HPDE6-E6E7 (cell line): ENCODE measurements around the gene PRKCA.

Experiments
- DNase-seq: peaks from one replicate; pipeline ENCODE4 v3.0.0; 2011; ENCODE audit warnings: missing footprints; ENCODE audit errors: extremely low spot score

PRKCA gene

GRCh38 chr17:66738301-66738700 lies 435.9 kb downstream of the PRKCA start:
- no peak for DNase-seq

- no peak for DNase-seq
Observed at GRCh38 chr17:66739553-66739952, 437.1 kb downstream of the PRKCA start.

DNA sequence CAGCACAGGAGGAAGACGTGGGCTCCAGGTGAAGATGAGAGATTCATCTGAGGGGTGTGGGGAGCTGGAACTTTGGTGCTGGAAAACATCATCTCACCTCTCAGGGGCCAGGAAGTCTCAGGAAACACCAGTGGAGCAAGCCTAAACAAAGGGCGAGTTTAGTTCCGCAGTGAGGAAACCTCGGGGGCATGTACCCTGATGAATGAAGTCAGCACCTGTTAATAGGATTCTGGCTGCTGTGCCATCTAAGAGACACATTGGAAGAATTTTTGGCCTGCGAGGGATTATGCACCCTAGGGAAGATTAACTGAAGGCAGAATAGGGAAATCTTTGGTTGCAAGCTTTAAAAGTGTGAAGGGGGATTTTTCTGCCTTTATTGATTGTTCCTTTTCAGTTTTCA lies 437.8 kb downstream of the PRKCA start:
- no peak for DNase-seq

- DNase-seq = no peak
Observed at GRCh38 chr17:66743511-66743910, 441.1 kb downstream of the PRKCA start.

- DNase-seq = no peak
Observed at GRCh38 chr17:66746736-66747135, 444.3 kb downstream of the PRKCA start.

GRCh38 chr17:66747578-66748275 lies 445.3 kb downstream of the PRKCA start:
- DNase-seq = peak; percentile 65

GRCh38 chr17:66748578-66748977 lies 446.2 kb downstream of the PRKCA start:
- DNase-seq = no peak

- no peak for DNase-seq
Observed at GRCh38 chr17:66749217-66749832, 446.9 kb downstream of the PRKCA start.

GRCh38 chr17:66750116-66750515 lies 447.7 kb downstream of the PRKCA start:
- no peak for DNase-seq

DNA sequence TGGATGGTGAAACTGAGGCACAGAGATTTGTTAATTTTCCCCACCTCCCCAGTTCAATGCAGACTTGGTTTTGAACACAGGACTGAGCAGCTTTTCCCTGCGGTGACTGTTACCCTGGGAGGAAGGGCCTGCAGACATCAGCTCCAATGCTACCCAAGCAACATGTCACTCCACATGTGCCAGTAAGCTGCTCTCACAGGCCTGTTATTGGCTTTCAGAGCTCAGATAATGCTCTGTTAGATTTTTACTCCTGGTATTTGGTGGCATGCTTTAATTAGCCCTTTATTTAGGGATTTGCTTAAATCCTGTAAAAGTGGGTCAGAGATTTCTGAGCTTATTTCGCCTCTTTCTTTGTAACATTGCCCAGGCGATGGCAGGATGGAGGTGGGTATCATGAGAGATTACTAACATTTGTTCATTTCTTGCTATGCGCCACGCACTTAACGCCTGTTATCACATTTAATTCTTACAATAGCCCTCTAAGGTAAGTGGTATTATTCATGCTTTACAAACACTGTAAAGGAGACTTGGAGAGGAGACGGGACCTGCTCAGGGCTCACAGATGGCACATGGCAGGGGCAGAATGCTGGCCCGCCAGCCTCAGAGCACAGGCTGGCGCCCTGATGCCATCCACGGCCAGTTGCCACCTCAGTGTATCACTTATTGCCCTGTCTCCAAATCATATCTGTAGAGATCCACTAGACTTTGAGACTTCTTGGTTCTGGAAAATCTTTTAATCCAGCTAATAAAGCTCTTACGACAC lies 448.5 kb downstream of the PRKCA start:
- no peak for DNase-seq

GRCh38 chr17:66751771-66752170 lies 449.4 kb downstream of the PRKCA start:
- no peak for DNase-seq

GRCh38 chr17:66752411-66752810 lies 450.0 kb downstream of the PRKCA start:
- DNase-seq = no peak

DNA sequence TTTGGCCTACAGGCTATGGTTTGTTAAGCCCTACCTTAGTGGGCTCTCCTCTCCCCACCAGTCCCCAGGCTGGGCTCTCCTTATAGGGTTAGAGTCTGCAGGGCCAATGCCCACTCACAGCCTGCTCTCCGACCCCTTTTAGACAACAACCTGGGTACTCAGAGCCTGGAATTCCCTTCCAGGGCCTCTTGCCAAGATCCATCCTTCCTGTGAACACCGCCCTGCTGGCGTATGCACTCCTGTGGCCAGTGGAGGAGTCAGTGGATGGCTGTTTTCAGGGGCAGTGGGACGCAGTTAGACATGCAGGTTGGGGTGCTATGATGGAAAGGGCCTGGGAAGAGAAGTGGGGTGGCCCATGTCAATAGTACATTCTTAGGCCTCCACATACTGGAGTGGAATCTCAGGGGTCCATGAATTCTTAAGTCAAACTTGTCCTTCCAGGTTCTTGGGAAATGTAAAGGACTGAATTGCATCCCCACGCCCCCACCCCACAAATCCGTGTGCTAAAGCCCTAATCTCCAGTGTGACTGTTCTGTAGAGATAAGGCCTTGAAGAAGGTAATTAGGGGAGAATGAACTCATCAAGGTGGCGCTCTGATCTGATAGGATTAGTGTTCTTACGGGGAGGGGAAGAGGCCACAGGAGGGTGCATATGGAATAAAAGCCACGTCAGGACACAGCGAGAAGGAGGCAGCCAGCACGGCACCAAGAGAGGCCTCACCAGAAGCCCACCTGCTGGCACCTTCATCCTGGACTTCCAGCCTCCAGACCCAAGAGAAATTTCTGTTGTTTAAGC lies 450.9 kb downstream of the PRKCA start:
- no peak for DNase-seq

DNA sequence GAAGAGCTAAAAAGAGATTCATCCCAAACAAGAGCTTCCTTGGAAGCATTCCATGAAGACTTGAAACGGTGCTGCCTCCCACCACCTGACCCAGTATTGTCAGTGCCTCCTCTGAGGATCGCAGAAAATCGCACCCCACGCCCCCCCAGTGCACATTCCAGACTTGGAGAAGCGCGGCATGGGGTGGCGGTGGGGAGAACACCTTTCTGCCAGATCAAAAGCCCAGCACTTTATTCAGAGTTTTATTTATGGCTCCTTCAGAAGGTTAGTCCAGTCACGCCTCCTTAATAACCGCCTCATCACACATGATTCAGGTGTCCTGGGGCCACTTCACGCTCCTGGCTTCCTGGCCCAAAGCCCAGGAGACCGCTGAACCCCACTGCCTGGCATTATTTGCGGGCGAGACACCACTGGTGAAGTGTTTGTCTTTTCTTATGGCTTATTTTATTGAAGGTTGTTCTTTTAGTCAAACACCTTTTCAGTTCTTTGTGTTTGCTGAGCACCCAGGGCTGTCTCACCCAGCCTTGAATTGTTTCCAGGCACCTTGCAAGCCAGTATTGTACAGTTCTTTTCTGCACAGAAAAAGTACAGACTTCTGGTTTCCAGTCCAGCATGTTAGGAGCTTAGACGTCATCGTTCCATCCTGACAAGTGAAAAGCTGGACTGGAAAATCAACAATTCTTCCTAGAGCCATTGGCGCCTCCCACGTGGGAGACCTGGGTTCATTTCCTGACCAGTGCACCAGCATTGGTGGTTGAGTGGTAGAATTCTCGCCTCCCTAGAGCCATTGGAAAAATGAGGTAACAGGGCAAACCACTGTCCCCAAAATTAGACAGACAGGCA lies 452.9 kb downstream of the PRKCA start:
- peak; percentile 17 for DNase-seq

GRCh38 chr17:66755944-66756290 lies 453.5 kb downstream of the PRKCA start:
- DNase-seq = no peak

GRCh38 chr17:66760324-66760723 lies 457.9 kb downstream of the PRKCA start:
- no peak for DNase-seq

GRCh38 chr17:66762276-66762675 lies 459.9 kb downstream of the PRKCA start:
- no peak for DNase-seq

GRCh38 chr17:66763056-66763455 lies 460.6 kb downstream of the PRKCA start:
- DNase-seq = no peak

- no peak for DNase-seq
Observed at GRCh38 chr17:66764506-66764905, 462.1 kb downstream of the PRKCA start.

DNA sequence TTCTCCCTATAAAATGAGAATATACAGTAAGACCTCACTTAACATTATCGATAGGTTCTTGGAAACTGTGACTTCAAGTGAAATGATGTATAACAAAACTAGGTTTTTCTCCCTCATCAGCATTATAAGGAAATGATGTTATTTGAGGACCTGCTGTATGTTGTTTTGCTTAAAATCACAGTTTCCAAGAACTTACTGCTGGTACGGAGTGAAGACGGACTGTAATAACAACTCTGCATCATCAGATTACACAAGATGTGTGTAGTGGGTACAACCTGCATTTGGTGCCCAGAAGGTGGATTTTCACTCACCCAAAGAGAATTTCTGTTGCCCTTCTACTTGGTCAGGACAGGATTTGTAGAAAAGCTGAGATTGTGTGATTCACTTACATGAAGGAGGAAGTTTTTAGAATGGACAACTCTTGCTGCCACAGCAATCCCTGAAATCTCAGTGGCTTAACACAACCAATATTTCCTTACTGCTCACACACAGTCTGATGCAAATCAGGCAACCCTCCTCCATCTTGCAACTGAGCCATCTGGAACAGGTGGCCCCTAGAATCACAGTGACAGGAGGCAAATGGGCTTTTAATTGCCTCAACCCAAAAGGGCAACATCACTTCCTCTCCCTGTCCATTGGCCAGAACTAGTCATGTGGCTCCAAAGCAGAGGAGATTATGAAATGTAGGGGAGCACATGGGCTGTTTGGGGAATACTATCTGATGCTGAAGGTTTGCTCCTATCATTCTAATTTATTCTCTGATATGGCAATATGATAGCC lies 464.9 kb downstream of the PRKCA start:
- no peak for DNase-seq

DNA sequence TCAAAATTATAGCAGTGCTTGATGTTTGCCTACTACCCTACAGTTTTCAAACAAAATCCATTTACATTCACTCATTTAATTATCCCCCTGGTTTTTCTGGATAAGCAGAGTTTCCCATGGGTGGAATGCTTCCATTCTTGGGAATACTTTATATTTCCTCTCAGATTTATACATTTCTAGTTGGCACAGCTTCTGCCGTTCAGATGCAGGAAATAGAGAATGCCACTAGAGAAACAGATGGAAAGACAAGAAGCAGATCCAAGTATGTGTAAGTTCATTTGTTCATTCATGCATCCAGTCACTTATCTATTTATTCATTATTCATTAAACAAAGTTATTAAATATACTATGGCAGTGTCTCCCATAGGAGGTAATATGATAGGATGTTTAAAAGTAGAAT lies 467.5 kb downstream of the PRKCA start:
- DNase-seq = no peak
